ENCODE measurements around the gene LCAT.
"Not testable (repeated sequence)": the region's sequence is repeated elsewhere in the genome, so short reads cannot be mapped to it uniquely, and the experiment has no call there.

Gene LCAT

GRCh38 chr16:67924140-67924906 lies 19.6 kb downstream of the LCAT start:
- Mint-ChIP-seq H3K9me3 (no peaks in the 10 kb centered on the region), H3K27me3 (ENCODE audit: low read depth) (no peaks in the 10 kb centered on the region), H3K4me3 (no peak overlapping the region), H3K36me3 (ENCODE audit: low read depth) (peaks cover 14% of the 10 kb centered on the region), H3K4me1 (ENCODE audit: low read depth) (peaks cover 6% of the 10 kb centered on the region), H3K27ac (no peak overlapping the region)
- DNase-seq (ENCODE audit: low spot score), result no peak

- Mint-ChIP-seq H3K36me3 (ENCODE audit: low read depth) (peaks cover 13% of the 10 kb centered on the region), H3K4me3 (no peak overlapping the region), H3K27ac (no peak overlapping the region)
Observed at GRCh38 chr16:67923414-67924116, 20.4 kb downstream of the LCAT start.

GRCh38 chr16:67922740-67923139 lies 21.2 kb downstream of the LCAT start:
- Mint-ChIP-seq H3K9me3 (no peaks in the 10 kb centered on the region), H3K27ac (no peak overlapping the region), H3K4me1 (ENCODE audit: low read depth) (peaks cover 9% of the 10 kb centered on the region), H3K27me3 (ENCODE audit: low read depth) (no peaks in the 10 kb centered on the region), H3K4me3 (no peak overlapping the region), H3K36me3 (ENCODE audit: low read depth) (peaks cover 6% of the 10 kb centered on the region)
- no peak for DNase-seq (ENCODE audit: low spot score)

More at GRCh38 chr16:67923414-67924116, 20.4 kb downstream of the LCAT start:
- Mint-ChIP-seq H3K9me3 (no peaks in the 10 kb centered on the region), H3K27me3 (ENCODE audit: low read depth) (no peaks in the 10 kb centered on the region), H3K4me1 (ENCODE audit: low read depth) (peaks cover 6% of the 10 kb centered on the region)
- no peak for DNase-seq (ENCODE audit: low spot score)

- H3K9me3 Mint-ChIP-seq, result no peaks in the 10 kb centered on the region
- no peak for DNase-seq (ENCODE audit: low spot score)
- no peaks in the 10 kb centered on the region for H3K27me3 Mint-ChIP-seq (ENCODE audit: low read depth)
- no peak overlapping the region for H3K27ac Mint-ChIP-seq
- H3K4me1 Mint-ChIP-seq (ENCODE audit: low read depth), result peaks cover 15% of the 10 kb centered on the region
- no peak overlapping the region for H3K4me3 Mint-ChIP-seq
- peaks cover 6% of the 10 kb centered on the region for H3K36me3 Mint-ChIP-seq (ENCODE audit: low read depth)
Observed at GRCh38 chr16:67922221-67922620, 21.7 kb downstream of the LCAT start.

GRCh38 chr16:67919622-67920221 lies 24.2 kb downstream of the LCAT start:
- H3K4me1 Mint-ChIP-seq (ENCODE audit: low read depth), result peaks cover 15% of the 10 kb centered on the region
- no peak overlapping the region for H3K4me3 Mint-ChIP-seq
- peaks cover 10% of the 10 kb centered on the region for H3K36me3 Mint-ChIP-seq (ENCODE audit: low read depth)
- no peaks in the 10 kb centered on the region for H3K9me3 Mint-ChIP-seq
- H3K27me3 Mint-ChIP-seq (ENCODE audit: low read depth), result no peaks in the 10 kb centered on the region
- no peak overlapping the region for H3K27ac Mint-ChIP-seq
- DNase-seq (ENCODE audit: low spot score), result no peak

- H3K4me1 Mint-ChIP-seq (ENCODE audit: low read depth), result peaks cover 15% of the 10 kb centered on the region
- peaks cover 12% of the 10 kb centered on the region for H3K36me3 Mint-ChIP-seq (ENCODE audit: low read depth)
- H3K4me3 Mint-ChIP-seq, result no peak overlapping the region
- H3K27ac Mint-ChIP-seq, result peak overlapping the region; percentile 57
- peak; percentile 59 for DNase-seq (ENCODE audit: low spot score)
- no peaks in the 10 kb centered on the region for H3K27me3 Mint-ChIP-seq (ENCODE audit: low read depth)
- H3K9me3 Mint-ChIP-seq, result no peaks in the 10 kb centered on the region
Observed at GRCh38 chr16:67917852-67918236, 26.1 kb downstream of the LCAT start.

GRCh38 chr16:67917140-67917851 lies 26.6 kb downstream of the LCAT start:
- H3K27me3 Mint-ChIP-seq (ENCODE audit: low read depth), result no peaks in the 10 kb centered on the region
- H3K4me1 Mint-ChIP-seq (ENCODE audit: low read depth), result peaks cover 15% of the 10 kb centered on the region
- peaks cover 10% of the 10 kb centered on the region for H3K36me3 Mint-ChIP-seq (ENCODE audit: low read depth)
- no peaks in the 10 kb centered on the region for H3K9me3 Mint-ChIP-seq
- no peak for DNase-seq (ENCODE audit: low spot score)
- H3K27ac Mint-ChIP-seq, result peak overlapping the region; percentile 57
- no peak overlapping the region for H3K4me3 Mint-ChIP-seq

GRCh38 chr16:67915831-67916723 lies 27.8 kb downstream of the LCAT start:
- peaks cover 11% of the 10 kb centered on the region for H3K4me1 Mint-ChIP-seq (ENCODE audit: low read depth)
- no peaks in the 10 kb centered on the region for H3K27me3 Mint-ChIP-seq (ENCODE audit: low read depth)
- H3K9me3 Mint-ChIP-seq, result no peaks in the 10 kb centered on the region
- H3K36me3 Mint-ChIP-seq (ENCODE audit: low read depth), result peaks cover 9% of the 10 kb centered on the region
- no peak overlapping the region for H3K27ac Mint-ChIP-seq
- H3K4me3 Mint-ChIP-seq, result no peak overlapping the region
- DNase-seq (ENCODE audit: low spot score), result no peak

GRCh38 chr16:67915496-67915769 lies 28.5 kb downstream of the LCAT start:
- not testable (repeated sequence) for H3K27me3 Mint-ChIP-seq (ENCODE audit: low read depth); H3K4me3 Mint-ChIP-seq; H3K27ac Mint-ChIP-seq; H3K9me3 Mint-ChIP-seq; DNase-seq (ENCODE audit: low spot score)
- H3K4me1 Mint-ChIP-seq (ENCODE audit: low read depth), result peaks cover 11% of the 10 kb centered on the region
- H3K36me3 Mint-ChIP-seq (ENCODE audit: low read depth), result peaks cover 11% of the 10 kb centered on the region

GRCh38 chr16:67914758-67915495 lies 29.0 kb downstream of the LCAT start:
- Mint-ChIP-seq H3K27ac (no peak overlapping the region), H3K27me3 (ENCODE audit: low read depth) (no peaks in the 10 kb centered on the region), H3K36me3 (ENCODE audit: low read depth) (peaks cover 11% of the 10 kb centered on the region), H3K4me1 (ENCODE audit: low read depth) (peaks cover 16% of the 10 kb centered on the region), H3K4me3 (no peak overlapping the region), H3K9me3 (no peaks in the 10 kb centered on the region)
- DNase-seq (ENCODE audit: low spot score), result no peak

- Mint-ChIP-seq H3K27ac (peak overlapping the region; percentile 20), H3K36me3 (ENCODE audit: low read depth) (peaks cover 9% of the 10 kb centered on the region), H3K4me3 (no peak overlapping the region), H3K4me1 (ENCODE audit: low read depth) (peaks cover 8% of the 10 kb centered on the region), H3K27me3 (ENCODE audit: low read depth) (no peaks in the 10 kb centered on the region), H3K9me3 (no peaks in the 10 kb centered on the region)
- DNase-seq (ENCODE audit: low spot score), result no peak
Observed at GRCh38 chr16:67910158-67910557, 33.8 kb downstream of the LCAT start.

GRCh38 chr16:67909056-67909742 lies 34.7 kb downstream of the LCAT start:
- no peak overlapping the region for H3K27ac Mint-ChIP-seq
- no peak overlapping the region for H3K4me3 Mint-ChIP-seq
- peaks cover 8% of the 10 kb centered on the region for H3K4me1 Mint-ChIP-seq (ENCODE audit: low read depth)
- DNase-seq (ENCODE audit: low spot score), result no peak
- no peaks in the 10 kb centered on the region for H3K9me3 Mint-ChIP-seq
- no peaks in the 10 kb centered on the region for H3K27me3 Mint-ChIP-seq (ENCODE audit: low read depth)
- H3K36me3 Mint-ChIP-seq (ENCODE audit: low read depth), result peaks cover 9% of the 10 kb centered on the region

Measured in T-helper 2 cell treated with Interferon-gamma antibody and Interleukin-4, amounts not matched to agents 5 μg/mL and 100 μg/mL, for 36 hours (primary cell).